DOHH2 (cell line): ENCODE measurements around the gene LATS2.

Source experiments
- H3F3A ChIP-seq: fragments of 200-600 bp; sonication (generic), shearing (Covaris generic); 2 replicates; pipeline ENCODE4 v1.6.0; 2016; ENCODE audit warnings: antibody characterized with exemption, mild to moderate bottlenecking; ENCODE audit not compliant: control insufficient read depth, insufficient read depth
- H3K27ac ChIP-seq: fragments of 200-600 bp; sonication (generic); 2 replicates; pipeline ENCODE4 v1.5.1; 2014; ENCODE audit warnings: low read depth, mild to moderate bottlenecking, low read length, moderate library complexity
- H3K27me3 ChIP-seq: fragments of 200-600 bp; sonication (generic); 2 replicates; pipeline ENCODE4 v1.6.1; 2014; ENCODE audit warnings: mild to moderate bottlenecking, low read length, mixed read lengths; ENCODE audit not compliant: control insufficient read depth
- H3K36me3 ChIP-seq: fragments of 200-600 bp; sonication (generic); 2 replicates; pipeline ENCODE4 v1.6.1; 2014; ENCODE audit warnings: mild to moderate bottlenecking, low read length, moderate library complexity, mixed read lengths; ENCODE audit not compliant: control insufficient read depth
- H3K4me1 ChIP-seq: fragments of 200-600 bp; sonication (generic); 2 replicates; pipeline ENCODE4 v1.6.1; 2014; ENCODE audit warnings: mild to moderate bottlenecking, low read length, mixed read lengths; ENCODE audit not compliant: control insufficient read depth
- H3K4me2 ChIP-seq: fragments of 200-600 bp; sonication (generic); 2 replicates; pipeline ENCODE4 v1.6.0; 2014; ENCODE audit warnings: mild to moderate bottlenecking, low read length, moderate library complexity
- H3K4me3 ChIP-seq: fragments of 200-600 bp; sonication (generic); 2 replicates; pipeline ENCODE4 v1.5.1; 2014; ENCODE audit warnings: mild to moderate bottlenecking, low read length, mixed read lengths
- H3K79me2 ChIP-seq: fragments of 200-600 bp; sonication (generic); 2 replicates; pipeline ENCODE4 v1.6.1; 2014; ENCODE audit warnings: mild to moderate bottlenecking, low read length, mixed read lengths; ENCODE audit not compliant: control insufficient read depth
- H3K9me2 ChIP-seq: fragments of 200-600 bp; sonication (generic); replicated peaks from 2 replicates; pipeline ENCODE4 v1.6.1; 2014; ENCODE audit warnings: mild to moderate bottlenecking, low read length, mixed read lengths; ENCODE audit not compliant: control insufficient read depth
- H3K9me3 ChIP-seq: fragments of 200-600 bp; sonication (generic); 2 replicates; pipeline ENCODE4 v1.6.1; 2014; ENCODE audit warnings: antibody characterized with exemption, low read length, mixed read lengths; ENCODE audit not compliant: control insufficient read depth, insufficient read depth
- H4K20me1 ChIP-seq: fragments of 200-600 bp; sonication (generic); 2 replicates; pipeline ENCODE4 v1.6.0; 2014; ENCODE audit warnings: low read depth, mild to moderate bottlenecking, antibody characterized with exemption, low read length, moderate library complexity; ENCODE audit not compliant: control insufficient read depth, insufficient read depth
- CTCF ChIP-seq: fragments of 200-600 bp; sonication (generic); IDR thresholded peaks from one replicate; pipeline ENCODE4 v1.5.1; 2014; ENCODE audit warnings: antibody characterized with exemption, mild to moderate bottlenecking, low read depth, low read length; ENCODE audit not compliant: poor library complexity, severe bottlenecking
- EZH2phosphoT487 ChIP-seq: fragments of 200-600 bp; sonication (generic); IDR thresholded peaks from 2 replicates; pipeline ENCODE4 v1.6.1; 2017; ENCODE audit warnings: borderline replicate concordance, mild to moderate bottlenecking, antibody characterized with exemption, low read length, moderate library complexity, mixed read lengths

LATS2 gene

GRCh38 chr13:21077788-21078353, 16.5 kb upstream of the LATS2 start:
- Histone ChIP-seq H3K4me2 (no peak overlapping the region), H3K9me3 (no peaks in the 10 kb centered on the region), H3K4me1 (no peaks in the 10 kb centered on the region)

GRCh38 chr13:21077076-21077787, 15.8 kb upstream of the LATS2 start:
- Histone ChIP-seq H3K79me2 (no peaks in the 10 kb centered on the region), H3K27ac (no peak overlapping the region), H3K9me2 (no peaks in the 10 kb centered on the region), H4K20me1 (no peaks in the 10 kb centered on the region), H3K9me3 (no peaks in the 10 kb centered on the region), H3K36me3 (no peaks in the 10 kb centered on the region), H3F3A (no peaks in the 10 kb centered on the region), H3K4me3 (no peak overlapping the region), H3K4me1 (no peaks in the 10 kb centered on the region), H3K27me3 (no peaks in the 10 kb centered on the region), H3K4me2 (no peak overlapping the region)
- TF ChIP-seq EZH2phosphoT487, result no peak
- no peak for TF ChIP-seq CTCF

More at GRCh38 chr13:21077788-21078353, 16.5 kb upstream of the LATS2 start:
- Histone ChIP-seq H3K27me3 (no peaks in the 10 kb centered on the region), H3K79me2 (no peaks in the 10 kb centered on the region), H3K9me2 (no peaks in the 10 kb centered on the region), H3K36me3 (no peaks in the 10 kb centered on the region), H3K4me3 (no peak overlapping the region), H3F3A (no peaks in the 10 kb centered on the region), H3K27ac (no peak overlapping the region), H4K20me1 (no peaks in the 10 kb centered on the region)
- TF ChIP-seq CTCF (no peak), EZH2phosphoT487 (no peak)

- Histone ChIP-seq H3K36me3 (no peaks in the 10 kb centered on the region), H3K4me2 (no peak overlapping the region), H3K27ac (no peak overlapping the region), H3K9me2 (no peaks in the 10 kb centered on the region), H3K4me3 (no peak overlapping the region), H3F3A (no peaks in the 10 kb centered on the region), H3K4me1 (no peaks in the 10 kb centered on the region), H3K9me3 (no peaks in the 10 kb centered on the region), H3K79me2 (no peaks in the 10 kb centered on the region), H3K27me3 (no peaks in the 10 kb centered on the region; the same call in 1 of the 2 replicates), H4K20me1 (no peaks in the 10 kb centered on the region)
- TF ChIP-seq EZH2phosphoT487 (no peak), CTCF (no peak)
These were observed 14.9 kb upstream of the LATS2 start for GRCh38 chr13:21076253-21076652.
